AG09309 (cell line): Measurements from ENCODE around the gene FABP7.

Experiments
- DNase-seq: peaks from one replicate; pipeline ENCODE4 v3.0.0-alpha.2; 2010; ENCODE audit warnings: low read depth
- H3K4me3 ChIP-seq: 2 replicates; pipeline ENCODE4 v1.5.1; 2011; ENCODE audit warnings: mild to moderate bottlenecking, low read depth, low read length, moderate library complexity; ENCODE audit not compliant: control insufficient read depth
- TF ChIP-seq, protein P1 (sequence below): IDR thresholded peaks from 2 replicates; pipeline ENCODE4 v1.5.1; 2011; ENCODE audit warnings: mild to moderate bottlenecking, low read depth, low read length, inconsistent platforms; ENCODE audit not compliant: insufficient read depth, control insufficient read depth; ENCODE audit errors: missing control alignments

Gene FABP7

GRCh38 chr6:122749451-122750050 lies 30.0 kb upstream of the FABP7 start:
- H3K4me3 ChIP-seq: no peak overlapping the region
- TF ChIP-seq, protein P1, sequence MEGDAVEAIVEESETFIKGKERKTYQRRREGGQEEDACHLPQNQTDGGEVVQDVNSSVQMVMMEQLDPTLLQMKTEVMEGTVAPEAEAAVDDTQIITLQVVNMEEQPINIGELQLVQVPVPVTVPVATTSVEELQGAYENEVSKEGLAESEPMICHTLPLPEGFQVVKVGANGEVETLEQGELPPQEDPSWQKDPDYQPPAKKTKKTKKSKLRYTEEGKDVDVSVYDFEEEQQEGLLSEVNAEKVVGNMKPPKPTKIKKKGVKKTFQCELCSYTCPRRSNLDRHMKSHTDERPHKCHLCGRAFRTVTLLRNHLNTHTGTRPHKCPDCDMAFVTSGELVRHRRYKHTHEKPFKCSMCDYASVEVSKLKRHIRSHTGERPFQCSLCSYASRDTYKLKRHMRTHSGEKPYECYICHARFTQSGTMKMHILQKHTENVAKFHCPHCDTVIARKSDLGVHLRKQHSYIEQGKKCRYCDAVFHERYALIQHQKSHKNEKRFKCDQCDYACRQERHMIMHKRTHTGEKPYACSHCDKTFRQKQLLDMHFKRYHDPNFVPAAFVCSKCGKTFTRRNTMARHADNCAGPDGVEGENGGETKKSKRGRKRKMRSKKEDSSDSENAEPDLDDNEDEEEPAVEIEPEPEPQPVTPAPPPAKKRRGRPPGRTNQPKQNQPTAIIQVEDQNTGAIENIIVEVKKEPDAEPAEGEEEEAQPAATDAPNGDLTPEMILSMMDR: no peak
- no peak for DNase-seq

DNA sequence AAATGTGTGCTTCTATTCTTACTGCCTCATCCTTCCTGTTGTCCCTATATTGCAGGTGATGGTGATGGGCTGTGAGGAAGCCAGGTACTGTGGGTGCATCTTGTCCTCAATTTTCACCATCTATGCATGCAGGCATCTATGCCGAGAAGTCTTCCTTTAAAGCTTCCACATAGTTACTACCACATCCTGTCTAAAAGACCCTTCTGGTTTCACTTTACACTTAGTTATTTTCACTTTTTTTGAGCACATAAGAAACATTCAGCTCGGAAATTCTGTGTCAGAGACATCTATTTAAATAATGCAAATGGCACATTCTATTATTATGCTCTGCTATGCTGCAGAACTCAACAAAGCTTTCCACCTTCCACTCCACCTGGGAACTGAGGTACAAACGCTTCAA lies 28.2 kb upstream of the FABP7 start:
- no peak overlapping the region for H3K4me3 ChIP-seq
- DNase-seq: no peak
- TF ChIP-seq, protein P1: no peak

GRCh38 chr6:122752459-122752858 lies 27.1 kb upstream of the FABP7 start:
- no peak for DNase-seq
- H3K4me3 ChIP-seq: no peak overlapping the region
- TF ChIP-seq, protein P1: no peak

GRCh38 chr6:122753000-122753687 lies 26.4 kb upstream of the FABP7 start:
- no peak overlapping the region for H3K4me3 ChIP-seq
- TF ChIP-seq, protein P1: no peak
- DNase-seq: no peak

GRCh38 chr6:122753688-122754056 lies 25.8 kb upstream of the FABP7 start:
- no peak overlapping the region for H3K4me3 ChIP-seq
- TF ChIP-seq, protein P1: no peak
- no peak for DNase-seq

DNA sequence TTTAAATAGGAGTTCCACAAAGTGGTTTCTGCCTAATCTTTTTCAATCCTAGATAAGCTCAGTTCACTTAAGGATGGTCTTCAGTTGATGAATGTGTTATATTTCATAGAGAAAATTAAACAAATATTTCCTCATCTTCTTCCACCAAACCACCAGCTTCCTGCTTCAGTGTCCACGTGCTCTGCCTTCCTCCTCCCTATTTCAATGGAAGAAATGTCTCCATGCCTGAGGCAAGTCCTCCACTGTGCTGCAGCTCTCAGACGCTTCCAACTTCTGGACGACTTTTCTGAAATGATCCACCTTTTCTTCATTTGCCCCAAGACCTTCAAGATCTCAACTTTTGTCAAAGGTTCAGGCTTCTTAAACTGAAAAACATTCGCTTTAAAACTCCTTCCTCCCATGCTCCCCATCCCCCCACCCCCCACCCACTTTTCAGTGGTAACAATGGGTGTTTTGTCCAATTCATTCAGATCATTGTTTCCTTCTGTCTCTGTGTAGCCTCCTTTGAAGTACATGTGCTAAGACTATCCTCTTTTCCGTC lies 25.3 kb upstream of the FABP7 start:
- no peak overlapping the region for H3K4me3 ChIP-seq
- TF ChIP-seq, protein P1: no peak
- no peak for DNase-seq

GRCh38 chr6:122755901-122756300 lies 23.6 kb upstream of the FABP7 start:
- TF ChIP-seq, protein P1: no peak
- no peak overlapping the region for H3K4me3 ChIP-seq
- no peak for DNase-seq
